IPS DF 19.7 (cell line): ENCODE data around the gene CARS2.
"Not testable (repeated sequence)": the region's sequence is repeated elsewhere in the genome, so short reads cannot be mapped to it uniquely, and the experiment has no call there.

Experiments
- DNase-seq: peaks from one replicate; pipeline ENCODE4 v3.0.0-alpha.2; 2013; ENCODE audit warnings: low read depth, low spot score

Gene CARS2

DNA sequence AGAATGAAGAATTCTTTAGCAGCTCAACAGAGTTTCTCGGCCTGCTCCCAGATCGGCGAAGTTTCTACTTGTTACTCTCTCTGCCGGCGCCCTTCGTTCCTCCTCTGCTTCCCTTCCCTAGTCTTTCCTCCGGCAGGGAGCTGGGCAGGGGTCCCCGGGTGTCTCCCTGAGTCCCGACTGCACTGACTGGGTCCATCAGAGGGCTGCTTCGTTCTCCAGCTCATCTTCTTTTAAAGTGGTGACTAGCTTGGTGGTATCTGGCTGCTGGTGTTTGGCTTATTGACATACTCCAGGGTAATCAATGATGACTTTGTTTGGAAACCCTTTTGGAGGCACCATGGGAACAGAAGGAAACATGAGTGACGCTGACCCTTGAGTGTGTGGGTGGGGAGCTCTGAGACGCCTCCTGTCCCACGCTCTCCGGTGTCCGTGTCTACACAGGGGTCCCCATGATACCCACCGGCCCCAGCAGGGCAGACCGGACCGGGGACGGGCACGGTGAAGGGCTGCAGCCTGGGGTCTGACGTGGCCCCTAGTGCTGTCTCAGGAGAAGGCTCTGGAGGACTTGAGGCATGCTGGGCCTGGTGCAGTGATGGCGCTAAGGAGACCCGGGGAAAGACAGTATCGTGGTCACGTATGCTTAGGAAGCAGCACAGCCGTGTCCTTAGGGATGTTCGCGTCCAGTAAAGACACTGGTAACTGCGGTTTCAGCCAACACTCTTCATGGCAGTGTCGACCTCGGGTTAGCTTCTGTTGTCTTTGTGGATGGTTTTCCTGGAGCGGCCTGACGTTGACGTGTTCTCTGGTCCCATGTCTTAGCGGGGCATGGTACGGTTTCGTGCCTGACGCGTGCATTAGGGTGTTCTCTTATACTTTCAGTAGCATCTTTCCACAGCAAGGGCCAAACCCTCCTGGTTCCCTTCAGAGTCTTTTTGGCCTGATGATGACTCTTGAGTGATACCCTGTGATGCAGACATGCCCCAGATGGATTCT is 66.8 kb downstream of the CARS2 start:
- DNase-seq = no peak

DNA sequence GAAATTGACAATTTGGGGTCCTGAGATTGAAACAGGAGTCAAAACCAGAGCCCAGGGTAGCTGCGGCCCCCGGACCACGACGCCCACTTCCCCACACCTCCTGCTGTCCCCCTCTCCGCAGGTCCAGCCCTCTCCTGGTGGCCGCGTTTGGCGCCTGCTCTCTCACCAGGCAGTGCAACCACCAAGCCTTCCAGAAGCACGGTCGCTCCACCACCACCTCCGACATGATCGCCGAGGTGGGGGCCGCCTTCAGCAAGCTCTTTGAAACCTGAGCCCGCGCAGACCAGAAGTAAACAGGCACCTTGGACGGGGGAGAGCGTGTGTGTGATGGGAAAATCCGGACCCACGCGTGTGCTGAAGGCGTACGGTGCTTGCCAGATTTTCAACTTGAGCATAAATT is 67.7 kb downstream of the CARS2 start:
- no peak for DNase-seq

DNA sequence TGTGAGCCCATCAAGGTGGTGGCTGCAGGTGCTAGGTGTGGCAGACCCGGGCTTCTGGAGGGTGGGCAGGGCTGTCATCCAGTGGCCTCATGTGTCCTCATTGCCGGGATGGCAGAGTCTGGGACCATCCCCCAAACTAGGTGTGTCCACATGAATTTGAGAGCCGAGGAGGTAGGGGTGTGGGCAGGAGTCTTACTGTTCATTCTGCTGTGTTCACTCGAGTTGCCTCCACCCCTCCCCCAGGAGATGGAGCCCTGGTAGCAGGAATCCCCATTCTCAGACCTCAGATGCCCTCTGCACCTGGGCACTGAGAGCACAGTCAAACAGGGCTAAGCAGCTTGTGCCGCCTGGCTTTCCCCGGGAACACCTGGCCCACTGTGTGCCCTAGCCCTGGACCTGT is 68.2 kb downstream of the CARS2 start:
- no peak for DNase-seq

DNA sequence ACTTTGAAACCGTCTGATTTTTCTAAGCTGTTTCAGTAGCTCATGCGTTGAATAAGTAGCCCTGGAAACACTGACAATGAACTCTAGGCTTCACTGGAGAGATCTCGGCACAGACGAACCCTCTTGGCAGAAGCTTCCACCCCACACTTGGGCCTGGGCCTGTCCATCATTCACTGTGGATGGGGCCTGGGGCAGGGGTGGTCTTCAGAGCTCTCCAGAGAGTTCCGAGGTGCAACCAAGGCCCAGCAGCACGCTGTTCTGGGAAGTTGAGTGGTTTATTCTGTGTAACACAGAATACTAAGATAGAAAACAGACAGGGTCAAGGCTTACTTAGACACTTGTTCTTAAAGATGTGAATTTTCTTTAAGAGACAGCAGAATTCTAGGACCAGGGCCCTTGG is 68.6 kb downstream of the CARS2 start:
- DNase-seq = no peak

DNA sequence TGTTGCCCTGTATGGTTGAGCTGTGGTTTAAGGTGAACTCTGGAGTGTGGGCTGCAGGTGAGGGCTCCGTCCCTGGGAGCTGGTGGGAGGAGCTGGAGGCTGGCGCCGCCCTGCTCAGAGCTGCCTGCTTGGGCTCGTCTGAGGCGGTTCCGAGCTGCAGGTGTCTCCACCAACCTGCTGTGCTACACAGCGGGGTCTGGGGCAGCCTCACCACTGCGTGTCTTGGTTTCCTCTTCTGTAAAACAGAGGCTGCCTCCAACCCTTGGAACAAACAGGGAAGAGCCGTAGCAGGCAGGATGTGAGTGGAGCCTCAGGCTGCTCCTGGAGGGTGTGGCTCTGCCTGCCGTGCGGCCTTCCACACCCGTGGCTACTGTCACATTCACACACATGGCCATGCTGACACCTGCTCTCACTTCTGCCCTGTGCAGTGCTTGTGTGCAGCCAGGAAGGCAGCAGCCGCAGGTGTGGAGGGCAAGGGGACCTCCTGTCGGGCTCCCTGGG is 69.2 kb downstream of the CARS2 start:
- no peak for DNase-seq

DNA sequence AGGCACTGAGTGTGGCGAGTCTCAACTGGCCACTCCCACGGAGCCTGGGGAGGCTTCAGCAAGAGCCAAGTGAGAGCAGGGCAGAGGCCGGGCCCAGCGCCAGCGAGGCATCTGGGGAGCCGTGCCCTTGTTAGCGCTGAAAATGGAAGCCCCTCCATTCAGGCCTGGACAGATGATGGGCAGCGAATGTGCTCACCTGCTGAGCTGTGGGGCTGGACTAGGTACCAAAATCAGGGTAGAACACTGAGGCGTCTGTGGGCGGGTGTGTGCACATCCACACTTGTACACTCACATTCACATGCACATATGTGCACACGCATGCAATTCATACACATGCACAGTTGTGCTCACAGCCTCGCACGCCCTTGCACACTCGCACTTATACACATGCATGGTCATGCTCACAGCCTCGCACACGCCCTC is 69.9 kb downstream of the CARS2 start:
- DNase-seq = no peak

DNA sequence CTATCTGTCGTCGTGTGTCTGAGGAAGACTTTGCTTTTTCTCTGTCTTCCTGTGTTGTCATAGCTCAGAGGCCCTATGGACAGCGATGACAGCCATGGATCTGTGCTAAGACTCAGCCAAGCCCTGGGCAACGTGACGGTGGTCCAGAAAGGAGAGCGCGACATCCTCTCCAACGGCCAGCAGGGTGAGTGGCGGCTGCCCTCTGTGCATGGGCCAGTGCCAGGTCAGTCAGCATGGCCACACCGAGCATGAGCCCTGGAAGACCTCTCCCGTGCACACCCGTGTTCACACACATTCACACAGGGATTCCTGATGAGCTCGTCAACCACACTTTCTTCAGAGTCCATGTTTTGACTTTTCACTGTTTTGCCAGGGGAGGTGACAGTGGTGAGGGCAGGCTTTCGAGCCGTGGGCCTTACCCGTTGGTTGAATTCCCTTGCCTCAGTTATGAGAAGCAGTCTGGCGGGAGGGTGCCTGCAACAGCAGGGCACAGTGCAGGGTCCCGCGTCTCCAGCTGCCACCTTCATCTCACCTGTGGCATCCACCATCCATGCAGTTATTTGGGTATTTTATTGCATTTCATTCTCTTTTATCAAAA is 70.4 kb downstream of the CARS2 start:
- no peak for DNase-seq

DNA sequence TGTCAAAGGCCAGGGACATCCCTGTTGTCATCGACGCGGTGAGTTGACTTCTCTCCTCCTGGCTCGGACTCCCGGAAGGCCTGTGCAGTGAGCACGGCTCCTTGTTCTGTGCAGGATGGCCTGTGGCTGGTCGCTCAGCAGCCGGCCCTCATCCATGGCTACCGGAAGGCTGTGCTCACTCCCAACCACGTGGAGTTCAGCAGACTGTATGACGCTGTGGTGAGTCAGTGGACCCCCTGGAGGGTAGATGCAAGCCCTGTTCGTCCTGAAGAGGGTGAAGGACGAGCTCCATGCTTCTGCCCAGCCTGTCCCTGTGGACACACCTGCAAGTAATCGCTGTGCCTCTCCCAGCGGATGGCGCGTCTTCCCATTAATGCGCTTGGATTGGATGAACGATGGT is 71.4 kb downstream of the CARS2 start:
- DNase-seq = no peak

DNA sequence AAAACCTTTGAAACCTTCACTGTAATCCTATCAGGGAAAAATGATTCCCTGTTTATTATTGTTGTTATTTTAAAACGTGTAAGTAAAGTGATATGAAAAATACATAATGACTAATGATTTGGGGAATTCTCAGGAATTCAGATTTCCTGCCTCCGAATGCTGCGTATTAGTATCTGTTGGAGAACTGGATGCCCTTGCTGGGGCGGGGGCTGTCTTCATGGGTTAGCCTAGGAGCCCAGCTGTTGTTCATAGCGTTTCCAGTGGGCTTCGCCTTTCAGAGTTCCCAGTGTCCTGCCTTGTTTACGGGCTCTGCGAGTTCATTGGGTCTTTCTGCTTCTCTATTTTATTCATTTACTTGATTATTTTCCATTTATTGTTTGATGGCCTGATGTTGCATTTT is 72.1 kb downstream of the CARS2 start:
- DNase-seq = no peak

DNA sequence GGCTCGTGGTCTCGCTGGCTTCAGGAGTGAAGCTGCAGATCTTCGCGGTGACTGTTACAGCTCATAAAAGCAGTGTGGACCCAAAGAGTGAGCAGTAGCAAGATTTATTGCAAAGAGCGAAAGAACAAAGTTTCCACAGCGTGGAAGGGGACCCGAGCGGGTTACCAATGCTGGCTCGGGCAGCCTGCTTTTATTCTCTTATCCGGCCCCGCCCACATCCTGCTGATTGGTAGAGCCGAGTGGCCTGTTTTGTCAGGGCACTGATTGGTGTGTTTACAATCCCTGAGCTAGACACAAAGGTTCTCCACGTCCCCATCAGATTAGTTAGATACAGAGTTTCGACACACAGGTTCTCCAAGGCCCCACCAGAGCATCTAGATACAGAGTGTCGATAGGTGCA is 73.7 kb downstream of the CARS2 start:
- not testable (repeated sequence) for DNase-seq

DNA sequence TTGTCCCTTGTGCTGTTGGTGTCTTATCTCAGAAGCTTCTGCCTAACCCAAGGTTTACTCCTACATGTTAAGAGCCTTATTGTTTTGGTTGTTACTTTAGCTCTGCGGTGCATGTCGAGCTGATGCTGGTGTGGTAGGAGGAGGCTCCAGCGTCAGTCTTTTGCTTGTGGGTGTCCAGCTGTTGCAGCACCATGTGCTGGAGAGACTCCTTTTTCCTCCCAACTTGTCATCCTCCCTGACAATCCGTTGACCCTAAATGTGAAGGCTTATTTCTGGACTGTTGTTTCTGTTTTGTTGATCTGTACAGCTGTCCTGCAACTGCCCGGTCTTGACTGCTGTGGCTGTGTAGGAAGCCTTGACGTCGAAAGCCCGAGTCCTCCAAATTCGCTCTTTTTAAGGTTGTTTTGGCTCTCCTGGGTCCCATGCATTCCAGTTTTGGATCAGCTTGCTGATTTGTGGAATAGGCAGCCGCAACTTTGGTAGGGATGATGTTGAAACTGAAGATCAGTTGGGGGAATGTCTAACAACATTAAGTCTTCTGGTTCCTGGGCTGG is 75.3 kb downstream of the CARS2 start:
- DNase-seq = no peak

DNA sequence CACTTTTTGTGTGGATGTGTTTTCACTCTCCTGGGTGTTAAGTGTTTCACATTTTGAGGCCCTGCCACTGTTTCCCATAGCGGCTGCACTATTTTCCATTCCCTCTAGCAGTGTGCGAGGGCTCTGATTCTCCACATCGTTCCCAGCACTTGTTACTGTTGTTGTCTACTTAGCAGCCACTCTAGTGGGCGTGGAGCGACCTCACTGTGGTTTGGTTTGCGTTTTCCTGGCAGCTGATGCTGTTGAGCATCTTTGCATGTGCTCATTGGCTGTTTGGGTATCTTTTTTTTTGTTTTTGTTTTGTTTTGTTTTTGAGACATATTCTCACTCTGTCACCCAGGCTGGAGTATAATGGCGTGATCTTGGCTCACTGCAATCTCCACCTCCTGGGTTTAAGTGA is 76.2 kb downstream of the CARS2 start:
- DNase-seq = no peak

DNA sequence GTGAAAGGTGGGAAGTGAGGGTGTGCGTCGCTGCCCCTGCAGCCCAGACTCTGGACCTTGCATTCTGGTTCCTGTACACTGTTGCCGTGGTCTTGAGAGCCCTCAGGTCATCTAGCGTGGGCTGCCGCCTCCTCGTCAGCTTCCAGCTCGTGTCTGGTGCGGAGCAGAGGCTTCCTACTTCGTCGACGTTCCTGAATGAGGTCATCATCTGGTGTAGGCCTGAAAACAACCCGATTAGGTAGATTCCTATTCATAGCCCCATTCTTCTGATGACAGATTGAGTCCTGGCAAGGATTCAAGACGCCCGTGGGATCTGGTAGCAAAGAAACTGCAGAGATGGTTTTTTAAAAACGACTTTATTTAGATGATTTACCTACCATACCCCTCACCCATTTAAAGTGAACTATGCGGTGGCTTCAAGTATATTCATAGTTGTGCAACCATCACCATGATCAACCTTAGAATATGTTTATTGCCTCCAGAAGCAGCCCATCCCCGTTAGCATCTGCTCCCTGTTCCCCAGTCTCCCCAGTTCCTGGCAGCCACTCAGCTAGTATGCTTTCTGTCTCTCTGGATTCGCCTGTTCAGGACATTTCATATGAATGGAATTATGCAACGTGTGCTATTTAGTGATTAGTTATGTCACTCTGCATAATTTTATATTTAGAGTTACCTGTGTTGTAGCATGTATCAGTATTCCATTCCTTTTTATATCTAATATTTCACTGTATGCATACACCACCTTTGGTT is 76.8 kb downstream of the CARS2 start:
- DNase-seq = no peak

DNA sequence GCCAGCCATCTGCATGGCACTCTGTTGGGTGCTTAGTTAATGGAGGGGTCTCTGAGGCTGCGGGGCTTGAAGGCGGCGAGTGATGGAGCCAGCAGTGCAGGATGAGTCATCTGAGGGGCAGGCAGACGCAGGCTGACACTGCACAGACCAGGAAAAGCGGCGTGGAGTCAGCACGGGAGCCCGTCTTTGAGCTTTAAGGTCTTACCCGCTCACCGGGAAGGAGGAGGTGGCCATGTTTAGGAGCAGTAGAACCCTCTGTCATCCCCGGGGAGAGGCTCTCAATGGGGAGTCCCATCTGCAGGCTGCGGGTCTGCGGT is 77.5 kb downstream of the CARS2 start:
- DNase-seq = no peak

DNA sequence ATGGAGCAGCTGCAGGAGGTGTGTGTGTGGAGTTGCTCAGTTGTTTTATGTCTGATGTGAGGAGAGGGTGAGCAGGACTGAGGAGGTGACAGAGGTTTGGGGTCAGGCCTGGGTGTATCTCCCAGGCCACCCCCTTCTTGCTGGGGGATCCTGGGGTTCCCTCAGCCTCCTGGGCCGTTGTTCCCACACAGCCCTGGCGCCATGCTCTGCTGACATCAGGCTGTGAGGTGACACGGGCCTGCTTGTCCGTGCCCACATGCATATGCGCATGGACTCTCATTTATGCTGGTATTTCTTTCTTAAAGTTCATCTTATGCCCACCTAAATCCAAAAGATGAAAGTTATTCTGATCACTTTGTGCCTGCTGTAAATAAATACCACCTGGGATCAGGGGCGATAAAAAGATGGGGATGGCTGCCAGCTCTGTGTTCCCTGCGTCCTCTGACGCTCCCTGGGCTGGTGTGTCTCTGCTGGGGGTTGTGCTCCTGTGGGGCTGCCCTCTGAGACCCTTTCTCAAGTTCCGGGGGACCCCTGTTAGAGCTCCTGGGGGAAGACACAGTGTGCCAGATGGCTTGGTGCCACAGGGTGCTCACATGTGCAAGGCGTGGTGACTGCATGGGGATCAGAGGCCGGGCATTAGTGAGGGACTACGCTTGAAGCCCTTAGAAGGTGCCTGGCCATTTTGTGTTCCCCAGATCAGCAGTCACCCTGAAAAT is 78.0 kb downstream of the CARS2 start:
- no peak for DNase-seq

DNA sequence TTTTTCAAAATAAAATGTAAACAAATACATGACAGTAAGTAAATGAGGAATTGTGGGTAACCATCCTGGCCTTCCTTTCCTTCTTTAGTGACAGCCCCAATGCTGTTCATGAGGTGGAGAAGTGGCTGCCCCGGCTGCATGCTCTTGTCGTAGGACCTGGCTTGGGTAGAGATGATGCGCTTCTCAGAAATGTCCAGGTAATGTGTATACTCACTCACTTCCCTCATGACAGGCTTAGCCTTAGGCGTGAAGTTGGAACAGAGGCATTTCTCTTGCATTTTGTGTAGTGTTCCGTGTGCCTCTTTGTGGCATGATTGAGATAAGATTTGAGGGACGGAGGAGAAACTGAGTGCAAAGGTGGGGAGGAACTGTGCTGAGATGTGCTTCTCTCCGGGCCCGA is 78.6 kb downstream of the CARS2 start:
- DNase-seq = no peak

DNA sequence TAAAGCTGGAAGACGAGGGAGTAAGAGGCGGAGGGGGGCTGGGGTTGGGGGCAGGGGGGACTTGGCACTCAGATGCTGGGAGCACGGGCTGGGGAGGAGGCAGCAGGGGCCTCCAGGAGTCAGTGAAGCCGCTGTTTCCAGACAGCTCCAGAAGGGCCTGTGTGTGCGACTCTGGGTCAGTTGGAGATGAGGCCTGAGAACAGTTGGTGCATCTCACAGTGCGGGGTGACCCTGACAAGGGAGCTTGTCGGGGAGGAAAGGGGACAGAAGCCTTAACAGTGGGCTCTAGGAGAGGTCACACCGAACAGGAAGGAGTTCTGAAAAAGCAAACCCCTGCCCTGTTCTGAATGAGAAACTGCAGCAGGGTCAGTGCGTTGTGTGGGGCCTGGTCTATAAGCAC is 79.4 kb downstream of the CARS2 start:
- no peak for DNase-seq

DNA sequence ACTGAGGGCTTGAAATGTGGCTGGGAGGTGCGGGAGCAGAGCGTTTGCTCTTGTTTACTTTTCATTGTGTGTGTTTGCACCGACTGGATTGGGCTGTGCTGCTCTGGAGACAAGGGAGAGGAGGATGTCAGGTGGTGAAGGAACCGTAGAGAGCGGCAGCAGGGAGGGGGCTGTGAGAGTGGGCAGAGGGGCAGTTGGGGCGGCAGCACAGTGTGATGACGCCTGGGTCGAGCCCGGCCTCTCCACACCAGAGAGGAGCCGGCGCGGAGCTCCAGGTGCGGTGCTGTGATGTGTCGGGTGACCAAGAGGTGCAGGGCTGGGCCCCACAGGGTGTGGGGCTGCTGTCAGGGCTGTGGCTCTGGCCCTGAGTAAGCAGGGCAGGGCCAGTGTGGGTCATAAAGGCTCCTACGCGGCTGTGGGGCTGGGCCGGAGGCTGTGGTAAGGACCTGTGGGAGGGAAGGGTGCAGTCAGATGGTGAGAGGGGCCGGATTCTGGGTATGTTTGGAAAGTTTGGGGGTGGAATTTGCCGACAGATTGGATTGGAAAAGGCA is 80.1 kb downstream of the CARS2 start:
- DNase-seq = no peak

DNA sequence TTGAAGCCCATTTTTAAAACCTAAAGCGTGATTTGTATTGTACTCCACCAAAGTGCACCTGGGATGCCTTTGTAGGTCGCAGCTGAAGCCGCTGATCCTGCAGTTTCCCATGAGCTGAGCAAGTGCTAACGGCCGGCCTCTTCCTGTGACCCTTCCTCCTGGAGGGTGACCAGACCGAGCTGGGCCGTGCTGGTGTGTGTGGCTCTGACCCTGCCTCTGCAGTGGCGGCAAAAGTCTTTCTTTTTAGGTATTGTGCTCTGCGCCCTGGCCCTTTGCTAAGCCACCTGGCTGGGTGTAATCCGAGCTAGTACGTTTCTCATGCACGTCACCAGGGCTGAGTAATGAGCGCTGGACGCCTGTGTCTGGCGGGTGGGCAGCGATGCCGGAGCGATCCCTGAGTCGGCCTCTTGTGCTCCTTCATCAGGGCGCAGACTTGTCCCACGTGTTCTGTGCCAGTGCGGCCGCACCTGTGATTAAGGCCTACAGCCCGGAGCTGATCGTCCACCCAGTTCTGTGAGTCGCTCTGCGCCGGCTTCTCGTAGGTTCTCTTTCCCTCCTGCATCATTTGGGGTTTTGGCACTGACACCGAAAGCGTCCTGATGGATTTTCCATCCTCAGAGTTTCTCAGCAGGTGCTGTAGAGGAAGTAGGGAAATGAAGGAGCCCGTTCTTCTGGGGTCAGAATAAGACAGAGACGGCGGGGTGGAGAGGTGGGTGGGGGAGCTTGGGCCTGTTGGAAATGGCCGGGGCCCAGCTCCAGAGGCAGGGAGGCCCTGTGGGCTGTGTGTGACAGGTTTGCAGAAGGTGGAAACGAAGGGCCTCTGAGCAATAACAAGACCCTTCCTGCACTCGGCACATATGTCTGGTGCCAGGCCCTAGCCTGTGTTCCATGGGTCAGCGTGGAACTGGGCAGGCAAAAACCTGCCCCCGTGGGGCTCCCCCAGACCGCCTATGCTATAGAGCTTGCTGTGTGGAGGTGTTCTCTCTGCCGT is 80.9 kb downstream of the CARS2 start:
- no peak for DNase-seq

DNA sequence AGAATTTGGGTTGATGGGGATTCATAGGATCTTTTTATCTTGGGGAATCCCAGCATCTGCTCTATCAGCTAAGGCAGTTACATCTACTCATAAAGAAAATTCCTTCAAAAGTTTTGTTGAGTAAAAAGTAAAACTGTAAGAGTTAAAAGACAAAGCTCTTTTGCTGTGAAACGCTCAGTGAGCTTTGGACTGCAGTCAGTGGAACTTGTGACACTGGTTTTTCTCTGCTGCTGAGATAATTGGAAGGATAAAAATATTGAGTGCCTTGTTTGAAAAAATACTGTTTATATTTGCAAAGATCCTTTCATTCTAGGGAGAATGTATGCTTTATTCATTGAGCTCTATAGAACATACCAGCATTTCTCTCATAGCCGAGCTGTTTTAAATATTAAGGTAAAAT is 85.3 kb downstream of the CARS2 start:
- DNase-seq = no peak
